Trophoblast cell (in vitro differentiated cells and primary cell): ENCODE measurements around the gene DDX31.

ENCODE experiments used
- DNase-seq, 2 donors: peaks; one replicate each; pipeline ENCODE4 v3.0.0-alpha.2; 2016
- H2AFZ ChIP-seq: 2 replicates; pipeline ENCODE4 v1.6.1; 2013; ENCODE audit warnings: low read length, moderate library complexity, mild to moderate bottlenecking; ENCODE audit not compliant: insufficient read depth, poor library complexity
- H2AK5ac ChIP-seq: 2 replicates; pipeline ENCODE4 v1.6.1; 2013; ENCODE audit warnings: mild to moderate bottlenecking, low read length
- H2BK120ac ChIP-seq: 2 replicates; pipeline ENCODE4 v1.6.1; 2013; ENCODE audit warnings: low read length, mild to moderate bottlenecking, moderate library complexity; ENCODE audit not compliant: insufficient read depth, poor library complexity
- H2BK12ac ChIP-seq: 2 replicates; pipeline ENCODE4 v1.6.1; 2013; ENCODE audit warnings: mild to moderate bottlenecking, low read length, moderate library complexity
- H2BK5ac ChIP-seq: 2 replicates; pipeline ENCODE4 v1.6.1; 2013; ENCODE audit warnings: low read length, low read depth, moderate library complexity, mild to moderate bottlenecking; ENCODE audit not compliant: poor library complexity
- H3K14ac ChIP-seq: 2 replicates; pipeline ENCODE4 v1.6.1; 2013; ENCODE audit warnings: mild to moderate bottlenecking, low read length
- H3K18ac ChIP-seq: 2 replicates; pipeline ENCODE4 v1.6.1; 2013; ENCODE audit warnings: mild to moderate bottlenecking, low read length
- H3K23ac ChIP-seq: 2 replicates; pipeline ENCODE4 v1.6.1; 2013; ENCODE audit warnings: low read length
- H3K27ac ChIP-seq: 2 replicates; pipeline ENCODE4 v1.5.1; 2013; ENCODE audit warnings: low read depth, mild to moderate bottlenecking, inconsistent platforms, low read length, moderate library complexity
- H3K27me3 ChIP-seq: 2 replicates; pipeline ENCODE4 v1.6.1; 2013; ENCODE audit warnings: inconsistent platforms, mild to moderate bottlenecking, low read length, moderate library complexity; ENCODE audit not compliant: insufficient read depth
- H3K36me3 ChIP-seq, 2 experiments: 1 replicate in 1 of 2; 2 replicates in 1 of 2; pipeline ENCODE4 v1.6.1; 2013; ENCODE audit warnings: low read length in 2 of 2, mild to moderate bottlenecking in 2 of 2, moderate library complexity in 1 of 2; ENCODE audit not compliant: insufficient read depth in 2 of 2, control insufficient read depth in 1 of 2
- H3K4ac ChIP-seq: 2 replicates; pipeline ENCODE4 v1.6.1; 2013; ENCODE audit warnings: low read depth, mild to moderate bottlenecking, low read length, moderate library complexity
- H3K4me1 ChIP-seq, 2 experiments: 1 replicate in 1 of 2; 2 replicates in 1 of 2; pipeline ENCODE4 v1.6.1; 2013; ENCODE audit warnings: low read length in 2 of 2, mild to moderate bottlenecking in 2 of 2, moderate library complexity in 1 of 2; ENCODE audit not compliant: insufficient read depth in 2 of 2, control insufficient read depth in 1 of 2
- H3K4me2 ChIP-seq: 2 replicates; pipeline ENCODE4 v1.6.1; 2013; ENCODE audit warnings: inconsistent platforms, mild to moderate bottlenecking, low read length, moderate library complexity
- H3K4me3 ChIP-seq: 2 replicates; pipeline ENCODE4 v1.5.1; 2013; ENCODE audit warnings: mild to moderate bottlenecking, low read depth, low read length, inconsistent platforms
- H3K79me1 ChIP-seq: one replicate; pipeline ENCODE4 v1.6.1; 2013; ENCODE audit warnings: low read length
- H3K79me2 ChIP-seq: 2 replicates; pipeline ENCODE4 v1.6.1; 2013; ENCODE audit warnings: low read length, mild to moderate bottlenecking; ENCODE audit not compliant: control insufficient read depth, insufficient read depth, poor library complexity
- H3K9ac ChIP-seq: 2 replicates; pipeline ENCODE4 v1.6.1; 2013; ENCODE audit warnings: mild to moderate bottlenecking, low read length
- H3K9me3 ChIP-seq: 2 replicates; pipeline ENCODE4 v1.6.1; 2013; ENCODE audit warnings: low read depth, mild to moderate bottlenecking, control low read depth, inconsistent platforms, low read length; ENCODE audit not compliant: insufficient read depth
- H4K12ac ChIP-seq: 2 replicates; pipeline ENCODE4 v1.6.1; 2013; ENCODE audit warnings: low read depth, mild to moderate bottlenecking, low read length, moderate library complexity
- H4K8ac ChIP-seq: 2 replicates; pipeline ENCODE4 v1.6.1; 2013; ENCODE audit warnings: low read depth, mild to moderate bottlenecking, low read length, moderate library complexity
- H4K91ac ChIP-seq: one replicate; pipeline ENCODE4 v1.6.1; 2013; ENCODE audit warnings: low read depth, mild to moderate bottlenecking, low read length, moderate library complexity
- WGBS: extraction: QIAGEN DNeasy Blood & Tissue Kit; methylation state at CpG from one replicate; pipeline ENCODE4 v1.1.7; 2013; ENCODE audit warnings: missing lambda C conversion rate; ENCODE audit not compliant: insufficient read length, insufficient coverage; ENCODE audit errors: extremely low coverage; 5-methylcytosine and 5-hydroxymethylcytosine counted together

The DDX31 gene

GRCh38 chr9:132595319-132595718 lies 74.5 kb downstream of the DDX31 start:
- H3K18ac ChIP-seq = no peak overlapping the region

DNA sequence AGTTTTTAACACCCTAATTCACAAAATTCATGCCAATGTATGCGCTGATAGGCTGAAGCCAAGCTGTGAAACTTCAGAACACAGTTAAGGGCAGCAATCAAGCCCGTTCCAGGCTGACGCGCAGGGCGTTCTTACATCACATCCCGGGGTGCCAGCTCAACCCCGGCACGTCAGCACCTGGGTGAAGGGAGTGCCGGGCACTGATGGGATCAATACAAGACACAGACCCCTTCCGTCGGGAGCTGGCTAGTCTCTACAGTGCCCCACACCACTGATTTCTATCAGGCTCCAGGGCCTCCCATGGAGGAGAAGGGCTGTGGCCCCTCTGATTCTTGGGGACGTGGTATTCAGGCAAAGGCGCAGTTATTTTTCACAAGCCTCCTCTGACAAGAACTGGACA lies 75.4 kb downstream of the DDX31 start:
- H3K18ac ChIP-seq = no peak overlapping the region
- no peak overlapping the region for H2BK12ac ChIP-seq
- H3K23ac ChIP-seq = no peak overlapping the region
- DNase-seq = no peak
- H3K4me3 ChIP-seq = no peak overlapping the region
- H3K79me2 ChIP-seq = no peaks in the 10 kb centered on the region
- no peak overlapping the region for H4K8ac ChIP-seq
- no peak overlapping the region for H2AFZ ChIP-seq
- no peaks in the 10 kb centered on the region for H3K4me1 ChIP-seq
- H3K79me1 ChIP-seq = no peaks in the 10 kb centered on the region
- H3K14ac ChIP-seq = no peak overlapping the region
- H4K12ac ChIP-seq = no peak overlapping the region
- H3K36me3 ChIP-seq = peaks cover 13 to 15% of the 10 kb centered on the region in 2 experiments
- no peak overlapping the region for H2BK5ac ChIP-seq
- H3K27ac ChIP-seq = no peak overlapping the region
- H4K91ac ChIP-seq = no peak overlapping the region
- peaks cover 30% of the 10 kb centered on the region for H3K27me3 ChIP-seq
- no peaks in the 10 kb centered on the region for H3K9me3 ChIP-seq
- H3K9ac ChIP-seq = no peak overlapping the region
- no peak overlapping the region for H3K4me2 ChIP-seq
- no peak overlapping the region for H3K4ac ChIP-seq
- no peak overlapping the region for H2AK5ac ChIP-seq
- H2BK120ac ChIP-seq = no peak overlapping the region
- no CpG with 5 or more reads among the region's 13 CpGs for WGBS

More at GRCh38 chr9:132595319-132595718, 74.5 kb downstream of the DDX31 start:
- Histone ChIP-seq H3K27ac (no peak overlapping the region), H2BK120ac (no peak overlapping the region), H4K12ac (no peak overlapping the region), H4K8ac (no peak overlapping the region), H3K14ac (no peak overlapping the region), H2BK5ac (no peak overlapping the region), H3K4me2 (no peak overlapping the region), H3K4ac (no peak overlapping the region), H4K91ac (no peak overlapping the region), H3K4me1 (no peaks in the 10 kb centered on the region), H3K4me3 (no peak overlapping the region), H3K79me2 (no peaks in the 10 kb centered on the region), H3K9ac (no peak overlapping the region), H3K9me3 (no peaks in the 10 kb centered on the region), H3K27me3 (peaks cover 22% of the 10 kb centered on the region), H2AFZ (no peak overlapping the region), H2BK12ac (no peak overlapping the region), H3K79me1 (no peaks in the 10 kb centered on the region), H3K23ac (no peak overlapping the region), H2AK5ac (no peak overlapping the region), H3K36me3 (peaks cover 17 to 20% of the 10 kb centered on the region in 2 experiments)
- no peak for DNase-seq
- WGBS = no CpG with 5 or more reads among the region's 6 CpGs

GRCh38 chr9:132592451-132592850 lies 77.3 kb downstream of the DDX31 start:
- no peak overlapping the region for H3K9ac ChIP-seq
- H3K23ac ChIP-seq = no peak overlapping the region
- no peak overlapping the region for H2BK5ac ChIP-seq
- DNase-seq = no peak
- no peak overlapping the region for H3K27ac ChIP-seq
- peaks cover 50% of the 10 kb centered on the region for H3K27me3 ChIP-seq
- H3K18ac ChIP-seq = no peak overlapping the region
- H2BK12ac ChIP-seq = no peak overlapping the region
- H2AFZ ChIP-seq = no peak overlapping the region
- no peak overlapping the region for H4K91ac ChIP-seq
- H3K4me1 ChIP-seq = no peaks in the 10 kb centered on the region
- H3K79me2 ChIP-seq = no peaks in the 10 kb centered on the region
- H4K8ac ChIP-seq = no peak overlapping the region
- peaks cover 9 to 13% of the 10 kb centered on the region in 2 experiments for H3K36me3 ChIP-seq
- no peak overlapping the region for H3K4me2 ChIP-seq
- H3K9me3 ChIP-seq = no peaks in the 10 kb centered on the region
- no peak overlapping the region for H4K12ac ChIP-seq
- H3K4me3 ChIP-seq = no peak overlapping the region
- WGBS = no CpG with 5 or more reads among the region's 8 CpGs
- H3K79me1 ChIP-seq = no peaks in the 10 kb centered on the region
- H2AK5ac ChIP-seq = no peak overlapping the region
- no peak overlapping the region for H3K14ac ChIP-seq
- no peak overlapping the region for H3K4ac ChIP-seq
- no peak overlapping the region for H2BK120ac ChIP-seq

- Histone ChIP-seq H2BK120ac (no peak overlapping the region), H3K14ac (no peak overlapping the region), H4K91ac (no peak overlapping the region), H3K27ac (no peak overlapping the region), H3K4me1 (no peaks in the 10 kb centered on the region), H4K8ac (no peak overlapping the region), H3K79me2 (no peaks in the 10 kb centered on the region), H2BK12ac (no peak overlapping the region), H3K27me3 (peaks cover 56% of the 10 kb centered on the region), H3K9ac (no peak overlapping the region), H3K23ac (no peak overlapping the region), H3K4ac (no peak overlapping the region), H3K4me3 (no peak overlapping the region), H3K36me3 (peaks cover 9 to 13% of the 10 kb centered on the region in 2 experiments), H3K9me3 (peaks cover 3% of the 10 kb centered on the region), H3K4me2 (no peak overlapping the region), H4K12ac (no peak overlapping the region), H3K18ac (no peak overlapping the region), H2AFZ (no peak overlapping the region), H2AK5ac (no peak overlapping the region), H3K79me1 (no peaks in the 10 kb centered on the region), H2BK5ac (no peak overlapping the region)
- no CpG with 5 or more reads among the region's 9 CpGs for WGBS
- DNase-seq = no peak
Measured at GRCh38 chr9:132591751-132592314, 78.0 kb downstream of the DDX31 start.
